GM12875 (cell line): Measurements from ENCODE around the gene POM121L2.

Experiments
- H3K4me3 ChIP-seq: one replicate; pipeline ENCODE4 v1.5.1; 2011; ENCODE audit warnings: low read depth, low read length, control low read depth
- TF ChIP-seq, protein P1 (sequence below): IDR thresholded peaks from 2 replicates; pipeline ENCODE4 v1.5.1; 2011; ENCODE audit warnings: low read depth, mild to moderate bottlenecking, control low read depth, inconsistent platforms, low read length, moderate library complexity, borderline replicate concordance; ENCODE audit not compliant: insufficient read depth

Gene POM121L2

DNA sequence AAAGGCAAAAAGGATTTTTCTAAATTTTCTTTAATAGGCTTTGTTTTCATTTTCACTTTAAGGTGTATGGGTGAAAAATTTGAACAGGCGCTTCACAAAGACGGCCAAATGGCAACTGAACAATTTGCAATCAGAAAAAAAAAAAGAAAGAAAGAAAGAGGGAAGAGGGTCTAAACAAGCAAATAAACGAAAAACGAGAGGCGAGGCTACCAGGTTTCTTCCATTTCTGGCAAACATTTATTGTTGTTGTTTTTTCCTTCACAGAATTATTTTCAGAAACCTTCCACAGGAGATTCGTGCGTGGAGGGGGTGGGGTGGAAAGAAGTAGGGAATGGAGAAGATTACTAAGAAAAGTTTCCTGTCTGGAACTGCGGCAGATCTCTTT, 24.3 kb downstream of the POM121L2 start:
- TF ChIP-seq, protein P1, sequence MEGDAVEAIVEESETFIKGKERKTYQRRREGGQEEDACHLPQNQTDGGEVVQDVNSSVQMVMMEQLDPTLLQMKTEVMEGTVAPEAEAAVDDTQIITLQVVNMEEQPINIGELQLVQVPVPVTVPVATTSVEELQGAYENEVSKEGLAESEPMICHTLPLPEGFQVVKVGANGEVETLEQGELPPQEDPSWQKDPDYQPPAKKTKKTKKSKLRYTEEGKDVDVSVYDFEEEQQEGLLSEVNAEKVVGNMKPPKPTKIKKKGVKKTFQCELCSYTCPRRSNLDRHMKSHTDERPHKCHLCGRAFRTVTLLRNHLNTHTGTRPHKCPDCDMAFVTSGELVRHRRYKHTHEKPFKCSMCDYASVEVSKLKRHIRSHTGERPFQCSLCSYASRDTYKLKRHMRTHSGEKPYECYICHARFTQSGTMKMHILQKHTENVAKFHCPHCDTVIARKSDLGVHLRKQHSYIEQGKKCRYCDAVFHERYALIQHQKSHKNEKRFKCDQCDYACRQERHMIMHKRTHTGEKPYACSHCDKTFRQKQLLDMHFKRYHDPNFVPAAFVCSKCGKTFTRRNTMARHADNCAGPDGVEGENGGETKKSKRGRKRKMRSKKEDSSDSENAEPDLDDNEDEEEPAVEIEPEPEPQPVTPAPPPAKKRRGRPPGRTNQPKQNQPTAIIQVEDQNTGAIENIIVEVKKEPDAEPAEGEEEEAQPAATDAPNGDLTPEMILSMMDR, result no peak
- no peak overlapping the region for H3K4me3 ChIP-seq

GRCh38 chr6:27286141-27286540, 25.9 kb downstream of the POM121L2 start:
- TF ChIP-seq, protein P1, result no peak
- no peak overlapping the region for H3K4me3 ChIP-seq

DNA sequence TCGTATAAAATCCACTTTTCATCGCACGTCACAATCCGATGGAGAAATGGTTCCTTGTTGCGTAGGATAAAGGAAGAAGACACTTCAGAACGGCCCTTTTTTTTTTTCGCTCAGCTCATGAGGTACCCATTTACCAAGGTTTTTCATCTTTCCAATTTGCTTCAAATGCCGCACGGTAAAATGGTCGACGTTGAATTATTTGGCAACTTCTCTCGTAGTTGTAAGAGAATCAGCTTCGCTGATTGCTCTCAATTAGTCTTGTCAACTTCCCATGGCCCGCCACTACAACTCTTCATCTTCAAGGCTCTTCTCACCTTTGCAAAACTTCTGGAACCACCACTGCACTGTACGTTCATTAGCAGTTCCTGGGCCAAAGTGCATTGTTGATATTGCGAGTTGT, 28.8 kb downstream of the POM121L2 start:
- H3K4me3 ChIP-seq, result no peak overlapping the region
- TF ChIP-seq, protein P1, result no peak

GRCh38 chr6:27281569-27281968, 30.5 kb downstream of the POM121L2 start:
- no peak overlapping the region for H3K4me3 ChIP-seq
- TF ChIP-seq, protein P1, result no peak

DNA sequence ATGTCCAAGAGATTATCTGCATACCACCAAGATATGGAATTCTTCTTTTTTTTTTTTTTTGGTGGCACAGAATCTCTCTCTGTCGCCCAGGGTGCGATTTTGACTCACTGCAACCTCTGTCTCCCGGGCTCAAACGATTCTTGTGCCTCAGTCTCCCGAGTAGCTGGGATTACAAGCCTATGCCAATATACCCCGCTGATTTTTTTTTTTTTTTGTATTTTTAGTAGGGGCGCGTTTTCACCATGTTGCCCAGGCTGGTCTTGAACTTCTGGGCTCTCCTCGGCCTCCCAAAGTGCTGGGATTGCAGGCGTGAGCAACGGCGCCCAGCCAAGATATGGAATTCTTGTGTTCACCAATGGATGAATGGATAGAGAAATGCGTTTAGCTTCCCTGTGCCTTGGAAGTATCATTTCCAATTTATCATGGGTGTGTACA, 31.0 kb downstream of the POM121L2 start:
- TF ChIP-seq, protein P1, result no peak
- no peak overlapping the region for H3K4me3 ChIP-seq

GRCh38 chr6:27280540-27281000, 31.5 kb downstream of the POM121L2 start:
- TF ChIP-seq, protein P1, result no peak
- H3K4me3 ChIP-seq, result no peak overlapping the region

- TF ChIP-seq, protein P1, result no peak
- H3K4me3 ChIP-seq, result no peak overlapping the region
Measured at GRCh38 chr6:27280064-27280539, 32.0 kb downstream of the POM121L2 start.
